ENCODE results near the gene KDM4B. TPM values are rescaled to one million over a fixed set of nuclear protein-coding genes. Genes with fewer than 3 reads are reported as not detected.

KDM4B gene
- total and polyA plus RNA-seq, 4 donors, result 3.2 to 19.7 (median 12.9) TPM

DNA sequence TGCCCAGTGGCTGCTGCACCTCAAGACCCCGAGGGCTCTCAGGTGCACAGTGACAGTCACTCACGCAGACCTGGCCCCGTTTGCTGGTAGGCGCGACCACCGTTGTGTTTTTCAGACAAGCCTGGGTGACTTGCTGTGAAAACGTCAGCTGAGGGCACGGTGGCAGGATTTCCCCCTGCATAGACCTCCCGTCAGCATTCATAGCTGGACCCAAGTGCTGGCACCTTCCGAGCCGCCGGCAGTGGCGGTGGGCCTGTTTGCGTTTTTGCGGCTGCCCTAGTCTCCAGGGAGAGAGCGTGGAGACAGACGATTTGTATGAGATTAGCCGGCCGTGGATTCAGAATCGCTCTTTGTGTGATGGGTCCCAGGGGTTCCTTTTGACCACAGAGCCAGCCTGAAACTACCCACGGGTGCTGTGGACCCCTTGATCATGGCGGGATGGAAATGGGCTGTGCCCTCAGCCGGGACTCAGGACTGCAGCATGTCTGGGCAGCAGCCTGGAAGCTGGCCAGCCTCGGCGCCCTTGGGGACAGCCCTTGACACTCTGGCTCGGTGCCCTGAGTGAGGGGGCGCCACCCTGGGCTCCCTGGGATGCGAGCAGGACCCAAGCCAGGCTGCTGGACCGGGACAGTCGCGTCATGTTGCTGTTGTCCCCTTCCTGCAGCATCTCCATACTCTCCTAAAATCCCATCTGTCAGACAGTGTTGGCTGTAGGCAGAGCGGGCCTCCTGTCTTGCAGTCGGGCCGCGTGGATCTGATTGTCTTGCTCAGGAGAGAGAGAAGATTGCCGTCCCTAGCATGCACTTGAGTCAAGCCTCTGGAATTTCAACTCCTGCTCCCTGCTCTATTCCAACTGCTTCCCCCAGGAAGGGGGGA is 8.6 kb downstream of the KDM4B start:
- WGBS, result 85% methylated on average over 36 of the region's 36 CpGs
- Histone ChIP-seq H3K9ac (ENCODE audit: low read depth in 1 of 2, low read length in 2 of 2) (no peak overlapping the region), H3K9me3 (ENCODE audit: control insufficient read depth in 4 of 4, low read length in 3 of 4) (no peaks in the 10 kb centered on the region), H3K4me1 (ENCODE audit: control insufficient read depth in 4 of 4, insufficient read depth in 4 of 4, low read length in 3 of 4) (peaks cover 8 to 51% (median 31%) of the 10 kb centered on the region in 4 donors), H3K27ac (ENCODE audit: low read depth in 1 of 2, low read length in 2 of 2) (no peak overlapping the region), H3K27me3 (ENCODE audit: control insufficient read depth in 4 of 4, insufficient read depth in 4 of 4, low read length in 3 of 4) (no peaks in the 10 kb centered on the region), H3K36me3 (ENCODE audit: control insufficient read depth in 4 of 4, insufficient read depth in 3 of 4, low read depth in 1 of 4, low read length in 3 of 4) (peaks cover 0 to 4% (median 0%) of the 10 kb centered on the region in 4 donors), H3K4me3 (ENCODE audit: low read depth in 1 of 3, low read length in 3 of 3) (no peak overlapping the region)
- no peak for DNase-seq (ENCODE audit: low spot score)
- no peak for TF ChIP-seq FOXA2 (IDR thresholded peaks at IDR 0.05)
- TF ChIP-seq RXRA (IDR thresholded peaks at IDR 0.05), result no peak
- no peak for TF ChIP-seq GABPA (IDR thresholded peaks at IDR 0.05 in 1 of 2, conservative IDR thresholded peaks at IDR 0.05 in 1 of 2)
- TF ChIP-seq HNF4G (IDR thresholded peaks at IDR 0.05), result no peak
- TF ChIP-seq RAD21 (IDR thresholded peaks at IDR 0.05), result no peak
- no peak for TF ChIP-seq NR2F2 (IDR thresholded peaks at IDR 0.05)
- TF ChIP-seq, protein P1, sequence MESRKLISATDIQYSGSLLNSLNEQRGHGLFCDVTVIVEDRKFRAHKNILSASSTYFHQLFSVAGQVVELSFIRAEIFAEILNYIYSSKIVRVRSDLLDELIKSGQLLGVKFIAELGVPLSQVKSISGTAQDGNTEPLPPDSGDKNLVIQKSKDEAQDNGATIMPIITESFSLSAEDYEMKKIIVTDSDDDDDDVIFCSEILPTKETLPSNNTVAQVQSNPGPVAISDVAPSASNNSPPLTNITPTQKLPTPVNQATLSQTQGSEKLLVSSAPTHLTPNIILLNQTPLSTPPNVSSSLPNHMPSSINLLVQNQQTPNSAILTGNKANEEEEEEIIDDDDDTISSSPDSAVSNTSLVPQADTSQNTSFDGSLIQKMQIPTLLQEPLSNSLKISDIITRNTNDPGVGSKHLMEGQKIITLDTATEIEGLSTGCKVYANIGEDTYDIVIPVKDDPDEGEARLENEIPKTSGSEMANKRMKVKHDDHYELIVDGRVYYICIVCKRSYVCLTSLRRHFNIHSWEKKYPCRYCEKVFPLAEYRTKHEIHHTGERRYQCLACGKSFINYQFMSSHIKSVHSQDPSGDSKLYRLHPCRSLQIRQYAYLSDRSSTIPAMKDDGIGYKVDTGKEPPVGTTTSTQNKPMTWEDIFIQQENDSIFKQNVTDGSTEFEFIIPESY (IDR thresholded peaks at IDR 0.05), result no peak
- no peak for TF ChIP-seq MAX (IDR thresholded peaks at IDR 0.05)
- no peak for TF ChIP-seq TAF1 (conservative IDR thresholded peaks at IDR 0.05)
- no peak for TF ChIP-seq ATF3 (IDR thresholded peaks at IDR 0.05)
- no peak for TF ChIP-seq HNF4A (conservative IDR thresholded peaks at IDR 0.05)
- no peak for TF ChIP-seq EGR1 (IDR thresholded peaks at IDR 0.05; ENCODE audit: low read depth in 2 of 2)
- TF ChIP-seq JUND (IDR thresholded peaks at IDR 0.05), result no peak
- no peak for TF ChIP-seq FOXA1 (IDR thresholded peaks at IDR 0.05)
- TF ChIP-seq YY1 (IDR thresholded peaks at IDR 0.05), result no peak
- TF ChIP-seq, protein P2, sequence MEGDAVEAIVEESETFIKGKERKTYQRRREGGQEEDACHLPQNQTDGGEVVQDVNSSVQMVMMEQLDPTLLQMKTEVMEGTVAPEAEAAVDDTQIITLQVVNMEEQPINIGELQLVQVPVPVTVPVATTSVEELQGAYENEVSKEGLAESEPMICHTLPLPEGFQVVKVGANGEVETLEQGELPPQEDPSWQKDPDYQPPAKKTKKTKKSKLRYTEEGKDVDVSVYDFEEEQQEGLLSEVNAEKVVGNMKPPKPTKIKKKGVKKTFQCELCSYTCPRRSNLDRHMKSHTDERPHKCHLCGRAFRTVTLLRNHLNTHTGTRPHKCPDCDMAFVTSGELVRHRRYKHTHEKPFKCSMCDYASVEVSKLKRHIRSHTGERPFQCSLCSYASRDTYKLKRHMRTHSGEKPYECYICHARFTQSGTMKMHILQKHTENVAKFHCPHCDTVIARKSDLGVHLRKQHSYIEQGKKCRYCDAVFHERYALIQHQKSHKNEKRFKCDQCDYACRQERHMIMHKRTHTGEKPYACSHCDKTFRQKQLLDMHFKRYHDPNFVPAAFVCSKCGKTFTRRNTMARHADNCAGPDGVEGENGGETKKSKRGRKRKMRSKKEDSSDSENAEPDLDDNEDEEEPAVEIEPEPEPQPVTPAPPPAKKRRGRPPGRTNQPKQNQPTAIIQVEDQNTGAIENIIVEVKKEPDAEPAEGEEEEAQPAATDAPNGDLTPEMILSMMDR (IDR thresholded peaks at IDR 0.05; ENCODE audit: low read depth, low read length, missing input control), result no peak
- no peak for TF ChIP-seq SP1 (IDR thresholded peaks at IDR 0.05)
- TF ChIP-seq, protein P3, sequence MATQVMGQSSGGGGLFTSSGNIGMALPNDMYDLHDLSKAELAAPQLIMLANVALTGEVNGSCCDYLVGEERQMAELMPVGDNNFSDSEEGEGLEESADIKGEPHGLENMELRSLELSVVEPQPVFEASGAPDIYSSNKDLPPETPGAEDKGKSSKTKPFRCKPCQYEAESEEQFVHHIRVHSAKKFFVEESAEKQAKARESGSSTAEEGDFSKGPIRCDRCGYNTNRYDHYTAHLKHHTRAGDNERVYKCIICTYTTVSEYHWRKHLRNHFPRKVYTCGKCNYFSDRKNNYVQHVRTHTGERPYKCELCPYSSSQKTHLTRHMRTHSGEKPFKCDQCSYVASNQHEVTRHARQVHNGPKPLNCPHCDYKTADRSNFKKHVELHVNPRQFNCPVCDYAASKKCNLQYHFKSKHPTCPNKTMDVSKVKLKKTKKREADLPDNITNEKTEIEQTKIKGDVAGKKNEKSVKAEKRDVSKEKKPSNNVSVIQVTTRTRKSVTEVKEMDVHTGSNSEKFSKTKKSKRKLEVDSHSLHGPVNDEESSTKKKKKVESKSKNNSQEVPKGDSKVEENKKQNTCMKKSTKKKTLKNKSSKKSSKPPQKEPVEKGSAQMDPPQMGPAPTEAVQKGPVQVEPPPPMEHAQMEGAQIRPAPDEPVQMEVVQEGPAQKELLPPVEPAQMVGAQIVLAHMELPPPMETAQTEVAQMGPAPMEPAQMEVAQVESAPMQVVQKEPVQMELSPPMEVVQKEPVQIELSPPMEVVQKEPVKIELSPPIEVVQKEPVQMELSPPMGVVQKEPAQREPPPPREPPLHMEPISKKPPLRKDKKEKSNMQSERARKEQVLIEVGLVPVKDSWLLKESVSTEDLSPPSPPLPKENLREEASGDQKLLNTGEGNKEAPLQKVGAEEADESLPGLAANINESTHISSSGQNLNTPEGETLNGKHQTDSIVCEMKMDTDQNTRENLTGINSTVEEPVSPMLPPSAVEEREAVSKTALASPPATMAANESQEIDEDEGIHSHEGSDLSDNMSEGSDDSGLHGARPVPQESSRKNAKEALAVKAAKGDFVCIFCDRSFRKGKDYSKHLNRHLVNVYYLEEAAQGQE (IDR thresholded peaks at IDR 0.05), result no peak
